ENCODE data around the gene ARHGAP6. TPM values are rescaled to one million over a fixed set of nuclear protein-coding genes. Genes with fewer than 3 reads are reported as not detected.

The ARHGAP6 gene
- polyA plus RNA-seq, 3 donors, result 0.31 to 1.1 (median 0.40) TPM

- Histone ChIP-seq H3K9ac (ENCODE audit: insufficient read depth, low read length, poor library complexity, severe bottlenecking) (no peak overlapping the region), H3K9me3 (replicated peaks in 1 of 2; ENCODE audit: control insufficient read depth in 1 of 2, insufficient read depth in 1 of 2, low read length in 2 of 2) (no peaks in the 10 kb centered on the region), H3K79me2 (ENCODE audit: insufficient read depth, low read length) (no peaks in the 10 kb centered on the region), H3K4me2 (replicated peaks; ENCODE audit: extremely low read depth, low read length, poor library complexity, severe bottlenecking) (no peak overlapping the region), H3K36me3 (replicated peaks in 1 of 2; ENCODE audit: control insufficient read depth in 1 of 2, insufficient read depth in 2 of 2, low read length in 2 of 2) (no peaks in the 10 kb centered on the region), H4K20me1 (ENCODE audit: insufficient read depth, low read length) (no peaks in the 10 kb centered on the region), H3K27ac (ENCODE audit: low read depth in 1 of 2, low read length in 2 of 2) (no peak overlapping the region), H3K4me1 (ENCODE audit: control insufficient read depth in 1 of 2, insufficient read depth in 2 of 2, low read length in 2 of 2) (no peaks in the 10 kb centered on the region), H3K4me3 (replicated peaks in 1 of 3; ENCODE audit: low read depth in 2 of 3, low read length in 3 of 3) (no peak overlapping the region), H3K27me3 (ENCODE audit: control insufficient read depth in 2 of 2, insufficient read depth in 2 of 2, low read length in 2 of 2) (peaks cover 0 to 2% of the 10 kb centered on the region in 2 donors), H2AFZ (ENCODE audit: insufficient read depth, low read depth, low read length, poor library complexity, severe bottlenecking) (no peak overlapping the region)
- TF ChIP-seq, protein P1, sequence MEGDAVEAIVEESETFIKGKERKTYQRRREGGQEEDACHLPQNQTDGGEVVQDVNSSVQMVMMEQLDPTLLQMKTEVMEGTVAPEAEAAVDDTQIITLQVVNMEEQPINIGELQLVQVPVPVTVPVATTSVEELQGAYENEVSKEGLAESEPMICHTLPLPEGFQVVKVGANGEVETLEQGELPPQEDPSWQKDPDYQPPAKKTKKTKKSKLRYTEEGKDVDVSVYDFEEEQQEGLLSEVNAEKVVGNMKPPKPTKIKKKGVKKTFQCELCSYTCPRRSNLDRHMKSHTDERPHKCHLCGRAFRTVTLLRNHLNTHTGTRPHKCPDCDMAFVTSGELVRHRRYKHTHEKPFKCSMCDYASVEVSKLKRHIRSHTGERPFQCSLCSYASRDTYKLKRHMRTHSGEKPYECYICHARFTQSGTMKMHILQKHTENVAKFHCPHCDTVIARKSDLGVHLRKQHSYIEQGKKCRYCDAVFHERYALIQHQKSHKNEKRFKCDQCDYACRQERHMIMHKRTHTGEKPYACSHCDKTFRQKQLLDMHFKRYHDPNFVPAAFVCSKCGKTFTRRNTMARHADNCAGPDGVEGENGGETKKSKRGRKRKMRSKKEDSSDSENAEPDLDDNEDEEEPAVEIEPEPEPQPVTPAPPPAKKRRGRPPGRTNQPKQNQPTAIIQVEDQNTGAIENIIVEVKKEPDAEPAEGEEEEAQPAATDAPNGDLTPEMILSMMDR (IDR thresholded peaks at IDR 0.05), result no peak
- intact Hi-C loops (cut with micrococcal nuclease), result no loop called here
- peaks cover 4% of the 10 kb centered on the region for H3K4me1 Mint-ChIP-seq
- no peak overlapping the region for H3K27ac Mint-ChIP-seq
- peaks cover 0 to 3% (median 1%) of the 10 kb centered on the region in 3 donors for H3K27me3 Mint-ChIP-seq (ENCODE audit: low read depth in 3 of 3)
- H3K36me3 Mint-ChIP-seq, result no peaks in the 10 kb centered on the region
- peaks cover 0 to 2% (median 0%) of the 10 kb centered on the region in 7 donors for H3K9me3 Mint-ChIP-seq
- H3K4me3 Mint-ChIP-seq, result no peak overlapping the region
- DNase-seq, result no peak
- WGBS (ENCODE audit: insufficient coverage), result no CpG with 5 or more reads among the region's 6 CpGs
Observed at GRCh38 chrX:11164433-11164832, 501.3 kb downstream of the ARHGAP6 start.

DNA sequence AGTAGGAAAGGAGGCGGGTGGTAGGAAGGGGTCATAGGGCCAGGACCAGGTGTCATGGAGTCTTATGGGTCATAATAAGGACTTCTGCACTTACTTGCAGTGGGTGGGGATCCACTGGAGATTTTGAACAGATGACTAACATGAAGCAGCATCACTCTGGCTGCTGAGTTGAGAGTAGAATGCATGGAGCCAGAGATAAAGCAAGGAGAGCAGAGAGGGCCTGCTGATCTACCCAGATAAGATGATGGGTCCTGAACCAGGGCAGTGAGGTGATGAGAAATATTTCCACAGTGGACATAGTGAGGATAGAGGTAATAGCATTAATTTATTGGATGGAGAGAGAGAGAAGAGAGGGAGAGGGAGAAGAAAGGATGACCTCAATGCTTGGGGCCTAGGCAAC, 506.6 kb downstream of the ARHGAP6 start:
- H2AFZ ChIP-seq (ENCODE audit: insufficient read depth, low read depth, low read length, poor library complexity, severe bottlenecking), result no peak overlapping the region
- H3K27me3 ChIP-seq (ENCODE audit: control insufficient read depth in 2 of 2, insufficient read depth in 2 of 2, low read length in 2 of 2), result peaks cover 0 to 2% of the 10 kb centered on the region in 2 donors
- H3K79me2 ChIP-seq (ENCODE audit: insufficient read depth, low read length), result no peaks in the 10 kb centered on the region
- no peak overlapping the region for H3K4me2 ChIP-seq (replicated peaks; ENCODE audit: extremely low read depth, low read length, poor library complexity, severe bottlenecking)
- H3K9ac ChIP-seq (ENCODE audit: insufficient read depth, low read length, poor library complexity, severe bottlenecking), result no peak overlapping the region
- H3K36me3 ChIP-seq (replicated peaks in 1 of 2; ENCODE audit: control insufficient read depth in 1 of 2, insufficient read depth in 2 of 2, low read length in 2 of 2), result no peaks in the 10 kb centered on the region
- WGBS (ENCODE audit: insufficient coverage), result no CpG with 5 or more reads among the region's 1 CpG
- Mint-ChIP-seq H3K4me3 (no peak overlapping the region), H3K36me3 (no peaks in the 10 kb centered on the region), H3K27me3 (ENCODE audit: low read depth in 3 of 3) (no peaks in the 10 kb centered on the region), H3K4me1 (no peaks in the 10 kb centered on the region), H3K9me3 (peaks cover 0 to 2% (median 0%) of the 10 kb centered on the region in 7 donors), H3K27ac (no peak overlapping the region)
- H3K4me1 ChIP-seq (ENCODE audit: control insufficient read depth in 1 of 2, insufficient read depth in 2 of 2, low read length in 2 of 2), result no peaks in the 10 kb centered on the region
- TF ChIP-seq, protein P1 (IDR thresholded peaks at IDR 0.05), result no peak
- DNase-seq, result no peak
- no peaks in the 10 kb centered on the region for H3K9me3 ChIP-seq (replicated peaks in 1 of 2; ENCODE audit: control insufficient read depth in 1 of 2, insufficient read depth in 1 of 2, low read length in 2 of 2)
- H3K4me3 ChIP-seq (replicated peaks in 1 of 3; ENCODE audit: low read depth in 2 of 3, low read length in 3 of 3), result no peak overlapping the region
- intact Hi-C loops (cut with micrococcal nuclease), result no loop called here
- H4K20me1 ChIP-seq (ENCODE audit: insufficient read depth, low read length), result no peaks in the 10 kb centered on the region
- no peak overlapping the region for H3K27ac ChIP-seq (ENCODE audit: low read depth in 1 of 2, low read length in 2 of 2)
